ENCODE measurements around the gene VAMP8.
"Not testable (repeated sequence)": the region's sequence is repeated elsewhere in the genome, so short reads cannot be mapped to it uniquely, and the experiment has no call there.

Gene VAMP8

DNA sequence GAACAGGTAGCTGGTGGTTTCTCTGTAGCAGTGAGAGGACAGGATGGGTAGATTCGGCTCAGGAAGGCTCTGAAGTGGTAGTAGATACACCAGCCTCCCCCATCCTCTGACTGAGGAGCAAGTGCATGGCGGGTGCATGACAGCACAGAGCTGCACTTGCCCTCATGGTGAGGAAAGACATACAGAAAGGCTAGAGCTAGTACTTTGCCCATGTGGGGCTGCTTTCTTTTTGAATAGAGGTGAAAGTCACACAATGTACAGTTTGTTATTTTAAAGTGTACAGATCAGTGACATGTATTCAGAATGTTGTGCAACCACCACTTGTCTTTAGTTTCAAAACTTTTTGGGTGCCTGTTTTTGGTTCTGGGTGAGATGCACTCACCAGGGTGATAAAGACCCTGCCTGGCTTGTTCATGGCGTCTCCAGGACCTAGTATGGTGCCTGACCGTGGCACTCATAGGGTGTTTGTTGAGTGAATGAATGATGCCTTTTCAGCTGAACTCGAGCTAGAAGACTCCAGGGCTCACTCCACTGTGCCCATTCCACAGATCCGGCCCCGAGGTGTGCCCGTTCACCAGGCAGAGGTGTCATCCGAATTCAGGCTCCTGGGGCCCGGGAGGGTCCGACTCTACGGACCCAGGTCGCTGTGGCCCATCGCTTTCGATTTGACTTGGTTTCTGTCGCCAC, 6.4 kb downstream of the VAMP8 start:
- no peak for DNase-seq

DNA sequence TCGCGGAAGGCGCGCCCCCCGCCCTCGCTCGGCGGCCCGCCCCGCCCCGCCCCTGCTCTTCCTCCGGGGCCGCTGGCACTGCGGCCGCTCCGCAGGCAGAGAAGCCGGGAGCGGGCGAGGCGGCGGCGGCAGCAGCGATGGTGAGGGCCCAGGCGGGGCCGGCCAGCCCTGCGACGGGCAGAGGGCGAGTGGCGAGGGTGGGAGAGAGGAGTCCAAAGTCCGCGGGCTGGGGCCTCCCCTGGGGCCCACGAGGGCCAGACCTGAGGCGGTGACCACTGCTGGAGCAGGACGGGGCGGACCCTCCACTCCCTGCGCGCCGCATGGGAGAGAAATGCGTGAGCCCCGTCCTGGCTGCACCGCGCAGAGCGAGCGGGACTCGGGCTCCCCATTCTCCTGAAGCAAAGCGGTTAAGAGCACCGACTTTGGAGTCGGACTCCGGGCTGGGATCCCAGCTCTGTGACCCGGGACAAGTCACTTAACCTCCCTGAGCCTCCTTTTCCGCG, 7.0 kb downstream of the VAMP8 start, which contains the start of gene VAMP5:
Gene VAMP5, plus strand, starts transcription at position 78 of the 503 bp plus-strand sequence. Its CDS starts 60 bp downstream, at position 138.
- no peak for DNase-seq

- no peak for DNase-seq
Measured at GRCh38 chr2:85584857-85585780, 7.7 kb downstream of the VAMP8 start.

GRCh38 chr2:85585781-85586105, 8.4 kb downstream of the VAMP8 start:
- DNase-seq: no peak

GRCh38 chr2:85588236-85588635, 10.8 kb downstream of the VAMP8 start:
- DNase-seq: no peak

- no peak for DNase-seq
Measured at GRCh38 chr2:85588645-85589044, 11.3 kb downstream of the VAMP8 start.

GRCh38 chr2:85589181-85589580, 11.8 kb downstream of the VAMP8 start:
- DNase-seq: no peak

DNA sequence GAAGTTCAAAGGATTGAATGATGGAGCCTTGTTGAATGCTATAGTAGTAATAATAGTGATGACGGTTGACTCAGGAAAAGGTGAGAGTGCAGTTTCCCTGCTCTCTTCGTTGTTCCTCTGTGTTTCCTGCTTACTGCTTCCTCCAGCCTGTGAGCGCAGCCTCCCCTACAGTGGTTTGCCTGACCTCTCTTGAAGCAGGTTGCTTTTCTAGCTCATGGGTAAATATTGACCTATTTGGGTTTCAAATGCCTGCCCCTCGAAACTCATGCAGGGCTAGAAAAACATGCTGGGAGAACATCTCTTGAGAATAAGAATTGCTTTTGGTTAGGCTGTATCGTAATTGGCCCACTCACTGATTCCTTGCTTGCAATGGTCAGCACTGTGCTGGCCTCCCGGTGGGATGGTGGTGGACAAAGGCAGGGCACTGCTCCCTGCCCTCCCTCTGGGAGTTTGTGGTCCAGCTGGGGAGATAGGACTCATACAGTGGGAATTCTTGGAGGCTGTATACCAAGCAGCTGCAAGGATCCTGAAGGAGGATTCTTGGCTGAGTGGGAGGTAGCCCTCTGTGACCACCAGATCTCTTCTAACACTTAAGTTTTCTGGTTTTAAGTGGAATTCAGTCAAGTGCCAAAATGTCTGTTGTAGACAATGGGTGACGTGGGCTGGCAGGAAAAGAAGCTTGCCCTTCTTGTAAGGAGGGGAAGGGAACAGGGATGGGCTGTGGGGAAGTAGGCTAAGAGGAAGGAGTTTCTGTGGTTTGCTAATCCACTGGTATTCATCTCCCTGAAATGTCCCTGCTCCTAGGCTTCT, 12.8 kb downstream of the VAMP8 start:
- peak; percentile 80 for DNase-seq

DNA sequence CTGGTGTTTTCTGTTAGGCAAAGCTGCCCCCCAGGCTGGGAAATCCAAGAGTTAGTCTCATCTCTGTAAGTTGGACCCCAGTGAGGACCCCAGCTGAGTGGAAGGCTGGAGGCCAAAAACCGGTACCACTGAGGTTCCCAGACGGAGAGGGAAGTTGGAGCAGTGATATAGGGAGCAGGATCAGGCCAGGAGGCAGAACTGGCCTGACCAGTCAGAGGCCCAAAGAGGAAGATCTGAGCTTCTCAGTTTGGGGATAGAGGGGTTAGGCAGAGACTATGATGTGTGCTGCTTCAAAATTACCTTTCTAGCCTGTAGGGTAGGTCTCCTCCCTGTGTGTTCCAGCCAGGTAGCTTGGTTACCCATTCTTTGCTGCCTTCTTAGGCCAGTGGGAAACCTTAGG, 13.6 kb downstream of the VAMP8 start:
- DNase-seq: no peak

GRCh38 chr2:85591563-85591962, 14.2 kb downstream of the VAMP8 start:
- DNase-seq: no peak

GRCh38 chr2:85592299-85592698, 14.9 kb downstream of the VAMP8 start:
- not testable (repeated sequence) for DNase-seq

DNA sequence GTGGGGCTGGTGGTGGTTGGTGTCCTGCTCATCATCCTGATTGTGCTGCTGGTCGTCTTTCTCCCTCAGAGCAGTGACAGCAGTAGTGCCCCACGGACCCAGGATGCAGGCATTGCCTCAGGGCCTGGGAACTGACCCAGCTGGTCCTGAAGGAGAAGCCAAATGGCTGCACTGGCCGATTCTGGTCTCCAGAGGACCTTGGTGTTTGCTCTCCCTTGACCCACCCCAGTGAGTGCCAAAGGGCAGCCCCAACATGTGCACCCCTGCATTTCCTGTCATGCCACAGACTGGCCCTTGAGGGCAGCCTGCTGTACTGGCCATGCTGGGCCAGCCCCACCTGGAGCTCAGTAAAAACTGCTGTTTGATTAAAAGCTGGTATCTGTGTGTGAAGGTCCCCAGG, 15.6 kb downstream of the VAMP8 start:
- no peak for DNase-seq

- peak; percentile 61 for DNase-seq
Measured at GRCh38 chr2:85594715-85595300, 17.4 kb downstream of the VAMP8 start.

DNA sequence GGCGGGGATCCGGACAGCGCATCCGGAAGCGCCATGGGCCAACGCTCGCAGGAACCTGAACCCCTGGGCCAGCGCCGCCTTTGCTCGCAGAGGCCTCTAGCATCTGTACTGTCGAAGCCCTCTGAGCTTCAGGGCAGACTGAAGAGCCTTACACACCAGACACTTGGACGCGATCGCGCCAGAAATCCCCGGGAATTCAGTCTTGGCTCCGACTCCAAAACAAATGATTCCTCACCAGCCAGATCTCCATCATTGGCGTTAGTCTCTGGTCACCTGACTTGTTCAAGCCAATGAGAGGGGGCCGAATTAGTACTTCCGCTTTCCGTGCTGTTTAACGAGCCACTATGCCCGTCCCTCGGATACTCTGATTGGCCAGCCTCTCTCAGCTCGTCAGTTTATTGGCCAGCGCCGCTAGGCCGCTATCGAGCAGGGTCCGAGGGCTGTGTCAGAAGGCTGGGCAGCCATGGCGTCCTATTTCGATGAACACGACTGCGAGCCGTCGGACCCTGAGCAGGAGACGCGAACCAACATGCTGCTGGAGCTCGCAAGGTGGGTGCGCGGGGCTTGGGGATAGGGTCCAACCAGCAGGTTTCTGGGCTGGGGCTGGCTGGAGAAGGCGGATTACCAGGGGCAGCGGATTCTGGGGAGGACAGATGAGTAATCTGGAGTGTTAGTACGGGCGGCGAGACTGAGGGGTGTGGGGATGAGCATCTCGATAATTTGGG, 18.1 kb downstream of the VAMP8 start, which contains the start of gene RNF181:
Gene RNF181, plus strand, starts transcription at position 445 of the 725 bp plus-strand sequence. Its CDS starts 19 bp downstream, at position 464.
- peak; percentile 97 for DNase-seq

DNA sequence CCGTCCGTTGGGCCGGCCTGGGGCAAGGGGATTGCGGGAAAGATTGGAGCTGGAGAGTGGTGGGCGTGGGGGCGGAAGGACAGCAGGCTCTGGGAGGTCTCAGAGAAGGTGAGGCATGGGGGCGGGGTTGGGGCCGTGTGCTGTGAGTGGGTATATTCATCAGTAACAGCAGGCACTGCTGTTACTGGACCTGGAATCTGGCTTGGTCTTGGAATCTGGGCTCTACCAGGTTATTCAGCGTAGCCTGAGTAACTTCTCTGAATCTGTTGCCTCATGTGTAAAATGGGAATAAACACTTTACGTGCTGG, 18.6 kb downstream of the VAMP8 start:
- DNase-seq: no peak

DNA sequence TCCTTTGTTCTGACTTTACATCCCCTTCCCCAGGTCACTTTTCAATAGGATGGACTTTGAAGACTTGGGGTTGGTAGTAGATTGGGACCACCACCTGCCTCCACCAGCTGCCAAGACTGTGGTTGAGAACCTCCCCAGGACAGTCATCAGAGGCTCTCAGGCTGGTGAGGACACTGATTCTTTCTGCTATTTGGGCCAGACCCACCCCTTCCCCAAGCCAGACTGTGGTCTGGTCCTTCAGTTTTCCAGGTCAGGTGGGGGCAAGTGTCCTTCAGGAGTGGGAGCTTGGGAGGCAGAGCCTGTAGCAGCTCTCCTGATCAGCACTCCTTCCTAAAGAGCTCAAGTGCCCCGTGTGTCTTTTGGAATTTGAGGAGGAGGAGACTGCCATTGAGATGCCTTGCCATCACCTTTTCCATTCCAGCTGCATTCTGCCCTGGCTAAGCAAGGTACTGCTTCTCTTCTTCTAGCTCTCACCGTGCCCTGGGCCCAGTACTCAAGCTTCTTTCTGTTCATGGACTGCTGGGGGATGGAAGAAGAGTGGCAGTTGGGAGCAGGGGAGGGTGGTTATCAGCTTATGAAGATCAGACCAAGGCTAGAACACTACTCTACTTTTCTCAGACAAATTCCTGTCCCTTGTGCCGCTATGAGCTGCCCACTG, 19.2 kb downstream of the VAMP8 start:
- DNase-seq: no peak

DNA sequence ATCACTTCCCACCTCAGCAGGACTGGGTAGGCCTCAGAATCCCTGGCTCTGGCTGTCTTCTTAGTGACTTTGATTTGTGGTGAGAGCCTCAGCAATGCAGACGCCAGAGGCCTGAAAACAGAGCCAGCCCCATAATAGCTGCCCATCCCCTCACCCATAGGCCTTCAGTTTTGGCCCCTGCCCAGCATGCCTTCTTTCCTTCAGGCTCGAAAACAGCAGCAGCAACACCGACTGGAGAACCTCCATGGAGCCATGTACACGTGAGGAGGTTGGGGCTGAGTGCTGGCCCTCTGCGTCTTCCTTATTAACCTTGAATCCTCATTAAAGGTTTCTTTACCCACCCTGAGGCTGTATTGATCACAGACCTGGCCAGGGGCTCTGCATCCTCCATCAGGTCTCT, 19.9 kb downstream of the VAMP8 start:
- no peak for DNase-seq

GRCh38 chr2:85598594-85599340, 21.4 kb downstream of the VAMP8 start:
- DNase-seq: no peak

DNA sequence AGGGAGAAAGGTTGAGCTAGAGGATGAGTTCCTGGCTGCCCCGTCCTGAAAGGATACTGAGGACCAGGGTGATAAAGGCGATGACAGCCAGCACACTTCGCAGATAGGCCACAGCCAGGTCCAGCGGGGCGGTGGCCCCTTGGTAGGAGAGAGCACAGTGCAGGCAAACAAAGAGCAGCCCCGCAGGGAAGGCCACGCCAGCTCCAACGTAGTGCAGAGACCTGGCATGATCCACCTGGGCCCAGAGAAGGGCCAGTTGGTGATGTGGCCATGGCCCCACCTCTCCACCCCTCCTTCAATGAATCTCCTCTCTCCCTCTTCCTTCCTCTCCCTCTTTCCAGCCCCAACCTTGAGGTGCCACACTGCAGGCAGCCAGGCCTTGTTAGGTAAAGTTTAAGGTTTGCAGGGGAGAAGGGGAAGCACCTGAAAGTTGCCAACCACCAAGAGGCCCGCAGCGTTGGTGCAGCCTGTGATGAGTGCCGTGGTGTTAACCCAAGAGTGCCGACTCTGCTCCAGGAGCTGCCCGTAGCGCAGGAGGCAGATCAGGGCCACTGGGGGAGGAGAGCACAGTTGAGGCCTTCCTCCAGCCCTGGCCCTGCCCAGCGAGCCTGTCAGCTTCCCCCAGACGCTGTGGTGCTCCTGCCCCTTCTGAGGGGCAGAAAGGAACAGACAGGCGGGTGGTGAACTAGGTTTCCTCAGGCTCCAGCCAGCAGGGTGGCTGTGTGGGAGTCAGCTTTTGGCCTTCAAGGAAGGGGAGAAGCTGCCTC, 22.3 kb downstream of the VAMP8 start:
- no peak for DNase-seq

GRCh38 chr2:85600235-85600575, 22.8 kb downstream of the VAMP8 start:
- no peak for DNase-seq
